GM23338 (cell line): Measurements from ENCODE around the gene AK4. TPM values are rescaled to one million over a fixed set of nuclear protein-coding genes. Genes with fewer than 3 reads are reported as not detected.
A peak's percentile ranks its signal among the peaks of the same experiment; 100 is the strongest.

Experiments
- ATAC-seq: fragments of 200-7000 bp; cut with Tn5 transposase; 3 replicates; pipeline ENCODE4 v1.9.1; 2020
- DNase-seq: peaks from one replicate; pipeline ENCODE4 v3.0.0-alpha.2; 2015; ENCODE audit warnings: low spot score
- H2AFZ ChIP-seq: fragments of 200-600 bp; sonication (generic); 2 replicates; pipeline ENCODE4 v1.8.0; 2016; ENCODE audit warnings: antibody characterized with exemption, mild to moderate bottlenecking, moderate library complexity
- H3F3A ChIP-seq: fragments of 200-600 bp; sonication (generic); replicated peaks from 2 replicates; pipeline ENCODE4 v1.8.0; 2017; ENCODE audit warnings: antibody characterized with exemption, mixed run types, low read depth
- H3K27ac ChIP-seq: fragments of 200-600 bp; sonication (generic); 2 replicates; pipeline ENCODE4 v1.6.1; 2016; ENCODE audit warnings: low read depth
- H3K27me3 ChIP-seq: fragments of 200-600 bp; sonication (generic); 2 replicates; pipeline ENCODE4 v1.8.0; 2016; ENCODE audit warnings: mild to moderate bottlenecking, mixed run types, moderate library complexity; ENCODE audit not compliant: insufficient read depth
- H3K36me3 ChIP-seq: fragments of 200-600 bp; sonication (generic); 2 replicates; pipeline ENCODE4 v1.8.0; 2016; ENCODE audit warnings: mild to moderate bottlenecking; ENCODE audit not compliant: insufficient read depth
- H3K4me1 ChIP-seq: fragments of 200-600 bp; sonication (generic); 2 replicates; pipeline ENCODE4 v1.8.0; 2016; ENCODE audit warnings: mild to moderate bottlenecking, moderate library complexity; ENCODE audit not compliant: insufficient read depth
- H3K4me2 ChIP-seq: fragments of 200-600 bp; sonication (generic); 2 replicates; pipeline ENCODE4 v1.7.1; 2017; ENCODE audit warnings: mixed run types
- H3K4me3 ChIP-seq: fragments of 200-600 bp; sonication (generic); 2 replicates; pipeline ENCODE4 v1.6.1; 2016; ENCODE audit warnings: mixed run types
- H3K79me2 ChIP-seq: fragments of 200-600 bp; sonication (generic); replicated peaks from 2 replicates; pipeline ENCODE4 v1.8.0; 2017; ENCODE audit warnings: mild to moderate bottlenecking; ENCODE audit not compliant: insufficient read depth
- H3K9me2 ChIP-seq: fragments of 200-600 bp; sonication (generic); 2 replicates; pipeline ENCODE4 v1.8.0; 2017; ENCODE audit not compliant: insufficient read depth
- H4K20me1 ChIP-seq: fragments of 200-600 bp; sonication (generic); replicated peaks from 2 replicates; pipeline ENCODE4 v1.8.0; 2017; ENCODE audit warnings: mild to moderate bottlenecking; ENCODE audit not compliant: insufficient read depth
- H3K27ac Mint-ChIP-seq: 2 replicates; pipeline ENCODE4 v1.8.0; 2020; ENCODE audit warnings: inconsistent platforms, mild to moderate bottlenecking, moderate library complexity, mixed read lengths
- H3K27me3 Mint-ChIP-seq: 3 replicates; pipeline ENCODE4 v1.8.0; 2022; ENCODE audit warnings: low read depth, mild to moderate bottlenecking, moderate library complexity, mixed read lengths, inconsistent platforms; ENCODE audit not compliant: insufficient read depth, poor library complexity
- H3K36me3 Mint-ChIP-seq: 3 replicates; pipeline ENCODE4 v1.8.0; 2021; ENCODE audit warnings: low read depth, mild to moderate bottlenecking, inconsistent platforms, moderate library complexity, mixed read lengths
- H3K4me1 Mint-ChIP-seq: 3 replicates; pipeline ENCODE4 v1.8.0; 2020; ENCODE audit warnings: mild to moderate bottlenecking, inconsistent platforms, mixed read lengths
- H3K4me3 Mint-ChIP-seq: 3 replicates; pipeline ENCODE4 v1.8.0; 2021; ENCODE audit warnings: moderate library complexity, mild to moderate bottlenecking, inconsistent platforms, mixed read lengths
- H3K9me3 Mint-ChIP-seq: 3 replicates; pipeline ENCODE4 v1.8.0; 2020; ENCODE audit warnings: moderate library complexity, mild to moderate bottlenecking, inconsistent platforms, mixed read lengths
- CREB1 ChIP-seq: fragments of 250-450 bp; sonication (Bioruptor Pico); IDR thresholded peaks from 2 replicates; pipeline ENCODE4 v1.5.0; 2020; ENCODE audit warnings: low read depth, mild to moderate bottlenecking, moderate library complexity
- CTCF ChIP-seq, 2 experiments: fragments of 200-600 bp in 1 of 2; sonication (generic) in 1 of 2; conservative IDR thresholded peaks; 2 replicates each; pipeline versions ENCODE4 v1.5.1 to v1.6.1; 2016 to 2017; ENCODE audit warnings: antibody characterized with exemption in 2 of 2, low read depth in 2 of 2, mild to moderate bottlenecking in 2 of 2, moderate library complexity in 1 of 2
- ETS1 ChIP-seq: IDR thresholded peaks from 2 replicates; pipeline ENCODE4 v1.6.1; 2016; ENCODE audit warnings: antibody characterized with exemption
- EZH2 ChIP-seq: fragments of 200-600 bp; sonication (generic); IDR thresholded peaks from one replicate; pipeline ENCODE4 v1.8.0; 2017; ENCODE audit warnings: antibody characterized with exemption, mild to moderate bottlenecking, low read depth; ENCODE audit not compliant: unreplicated experiment
- EZH2phosphoT487 ChIP-seq: fragments of 200-600 bp; sonication (generic); IDR thresholded peaks from one replicate; pipeline ENCODE4 v1.8.1; 2018; ENCODE audit warnings: antibody characterized with exemption; ENCODE audit not compliant: unreplicated experiment
- JUNB ChIP-seq: IDR thresholded peaks from one replicate; pipeline ENCODE4 v1.6.1; 2016; ENCODE audit warnings: antibody characterized with exemption; ENCODE audit not compliant: unreplicated experiment
- NANOG ChIP-seq: IDR thresholded peaks from 2 replicates; pipeline ENCODE4 v1.6.1; 2016; ENCODE audit warnings: antibody characterized with exemption, borderline replicate concordance
- POLR2AphosphoS5 ChIP-seq: IDR thresholded peaks from 2 replicates; pipeline ENCODE4 v1.6.1; 2016; ENCODE audit warnings: antibody characterized with exemption, low read depth
- REST ChIP-seq: IDR thresholded peaks from one replicate; pipeline ENCODE4 v1.6.1; 2018; ENCODE audit warnings: antibody characterized with exemption; ENCODE audit not compliant: unreplicated experiment
- STAT1 ChIP-seq: IDR thresholded peaks from one replicate; pipeline ENCODE4 v1.6.1; 2016; ENCODE audit warnings: antibody characterized with exemption; ENCODE audit not compliant: unreplicated experiment
- ZNF114 ChIP-seq: fragments of 250-450 bp; sonication (Bioruptor Pico); IDR thresholded peaks from 2 replicates; pipeline ENCODE4 v1.5.0; 2020; ENCODE audit warnings: mild to moderate bottlenecking, moderate library complexity
- ZNF331 ChIP-seq: fragments of 250-450 bp; sonication (Bioruptor Pico); IDR thresholded peaks from 2 replicates; pipeline ENCODE4 v1.5.0; 2020; ENCODE audit warnings: low read depth, mild to moderate bottlenecking, moderate library complexity
- ZNF462 ChIP-seq: fragments of 250-450 bp; sonication (Bioruptor Pico); IDR thresholded peaks from 2 replicates; pipeline ENCODE4 v1.5.0; 2020; ENCODE audit warnings: mild to moderate bottlenecking, moderate library complexity
- polyA plus RNA-seq: library from polyadenylated mRNA; unstranded; fragments of >200 nt; fragmentation: Nextera tagmentation; extraction: Ambion mirVana; gene quantifications from 2 replicates; pipeline ENCODE4 v1.2.1, GENCODE V29; 2016
- total RNA-seq: library from RNA; depleted of rRNA; stranded (reverse); fragments of >200 nt; shearing (Covaris generic); gene quantifications from 2 replicates; pipeline ENCODE4 v1.2.3, GENCODE V29; 2014

Gene AK4
- total and polyA plus RNA-seq, 2 experiments from 2014 or later: 123 to 127 TPM

GRCh38 chr1:65267683-65268082 is 119.7 kb downstream of the AK4 start:
- peak; percentile 27 for DNase-seq
- no peaks in the 10 kb centered on the region for H3F3A ChIP-seq
- peaks cover 20% of the 10 kb centered on the region for H3K4me1 ChIP-seq
- Mint-ChIP-seq H3K27me3 (peaks cover 6% of the 10 kb centered on the region), H3K9me3 (no peaks in the 10 kb centered on the region), H3K27ac (no peak overlapping the region), H3K4me1 (peaks cover 29% of the 10 kb centered on the region), H3K4me3 (no peak overlapping the region), H3K36me3 (no peaks in the 10 kb centered on the region)
- no peak overlapping the region for H3K4me2 ChIP-seq
- H3K36me3 ChIP-seq: no peaks in the 10 kb centered on the region
- H3K27me3 ChIP-seq: peaks cover 24% of the 10 kb centered on the region
- H3K4me3 ChIP-seq: no peak overlapping the region
- no peaks in the 10 kb centered on the region for H4K20me1 ChIP-seq
- H2AFZ ChIP-seq: no peak overlapping the region
- no peak overlapping the region for H3K27ac ChIP-seq
- TF ChIP-seq CREB1 (CRISPR knock-in tag) (no peak), EZH2 (no peak), STAT1 (no peak), ZNF331 (CRISPR knock-in tag) (no peak), ETS1 (no peak), POLR2AphosphoS5 (no peak), REST (no peak), CTCF (conservative IDR thresholded peaks at IDR 0.05; ENCODE audit: low read depth in 2 of 2) (no peak), EZH2phosphoT487 (no peak), NANOG (no peak), ZNF462 (CRISPR knock-in tag) (no peak), JUNB (no peak), ZNF114 (CRISPR knock-in tag) (no peak)
- H3K9me2 ChIP-seq: no peaks in the 10 kb centered on the region
- ATAC-seq: no peak
- H3K79me2 ChIP-seq: no peaks in the 10 kb centered on the region
